Measurements from ENCODE around the gene GPR78.

DNA sequence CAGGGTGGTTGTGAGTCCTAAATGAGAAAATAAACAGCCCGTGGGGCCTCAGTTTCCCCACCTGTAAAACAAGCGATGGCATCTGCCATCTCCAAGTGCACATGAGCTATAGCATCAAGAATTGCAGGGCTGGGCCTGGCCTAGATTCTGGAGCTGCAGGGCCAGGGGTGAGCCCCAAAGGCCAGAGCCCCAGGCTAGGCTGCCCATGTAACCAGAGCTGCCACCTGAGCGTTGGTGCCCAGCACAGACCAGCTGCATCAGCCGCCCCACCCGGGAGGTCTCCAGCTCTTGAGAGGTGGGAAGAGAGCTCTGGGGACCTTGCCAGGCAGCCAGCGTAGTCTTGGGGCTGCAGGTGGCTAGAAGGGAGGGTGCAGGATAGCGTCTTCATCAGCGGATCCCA is 27.0 kb upstream of the GPR78 start:
- TF ChIP-seq GATA2 (IDR thresholded peaks at IDR 0.05; ENCODE audit: low read depth, low read length) (no peak), GATA3 (IDR thresholded peaks at IDR 0.05; ENCODE audit: low read depth, low read length) (no peak)
